Ecto neural progenitor cell (in vitro differentiated cells): Measurements from ENCODE around the gene PRDM10.
"Not testable (repeated sequence)": the region's sequence is repeated elsewhere in the genome, so short reads cannot be mapped to it uniquely, and the experiment has no call there.

Source experiments
- DNase-seq: peaks from one replicate; pipeline ENCODE4 v3.0.0-alpha.2; 2018; ENCODE audit warnings: low spot score

The PRDM10 gene

DNA sequence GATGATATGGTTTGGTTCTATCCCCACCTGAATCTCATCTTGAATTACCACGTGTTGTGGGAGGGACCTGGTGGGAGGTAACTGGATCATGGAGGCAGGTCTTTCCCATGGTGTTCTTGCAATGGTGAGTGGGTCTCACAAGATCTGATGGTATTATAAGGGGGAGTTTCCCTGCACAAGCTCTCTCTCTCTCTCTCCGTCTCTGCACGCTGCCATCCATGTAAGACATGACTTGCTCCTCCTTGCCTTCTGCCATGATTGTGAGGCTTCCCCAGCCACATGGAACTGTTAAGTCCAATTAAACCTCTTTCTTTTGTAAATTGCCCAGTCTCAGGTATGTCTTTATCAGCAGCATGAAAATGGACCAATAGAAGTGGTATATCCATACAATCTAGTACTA is 13.2 kb upstream of the PRDM10 start:
- not testable (repeated sequence) for DNase-seq

GRCh38 chr11:130008326-130008725 is 5.7 kb upstream of the PRDM10 start:
- no peak for DNase-seq

- no peak for DNase-seq
These were observed 4.3 kb upstream of the PRDM10 start for GRCh38 chr11:130006929-130007328.

DNA sequence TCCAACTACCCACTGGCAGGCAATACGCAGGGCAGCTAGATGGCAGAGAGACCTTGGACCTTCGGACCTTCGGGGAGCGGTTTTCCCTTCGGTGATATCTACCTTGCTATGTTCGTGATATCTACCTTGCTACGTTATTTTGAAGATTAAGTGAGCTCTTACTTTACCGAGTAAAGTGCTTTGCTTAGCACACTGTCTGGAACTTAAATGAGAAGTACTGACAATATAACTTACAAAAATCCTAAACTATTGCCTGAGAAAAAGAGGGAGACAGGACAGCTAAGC is 1.0 kb upstream of the PRDM10 start:
- no peak for DNase-seq

- peak; percentile 94 for DNase-seq
These were observed 446 bp upstream of the PRDM10 start for GRCh38 chr11:130002846-130003716.

DNA sequence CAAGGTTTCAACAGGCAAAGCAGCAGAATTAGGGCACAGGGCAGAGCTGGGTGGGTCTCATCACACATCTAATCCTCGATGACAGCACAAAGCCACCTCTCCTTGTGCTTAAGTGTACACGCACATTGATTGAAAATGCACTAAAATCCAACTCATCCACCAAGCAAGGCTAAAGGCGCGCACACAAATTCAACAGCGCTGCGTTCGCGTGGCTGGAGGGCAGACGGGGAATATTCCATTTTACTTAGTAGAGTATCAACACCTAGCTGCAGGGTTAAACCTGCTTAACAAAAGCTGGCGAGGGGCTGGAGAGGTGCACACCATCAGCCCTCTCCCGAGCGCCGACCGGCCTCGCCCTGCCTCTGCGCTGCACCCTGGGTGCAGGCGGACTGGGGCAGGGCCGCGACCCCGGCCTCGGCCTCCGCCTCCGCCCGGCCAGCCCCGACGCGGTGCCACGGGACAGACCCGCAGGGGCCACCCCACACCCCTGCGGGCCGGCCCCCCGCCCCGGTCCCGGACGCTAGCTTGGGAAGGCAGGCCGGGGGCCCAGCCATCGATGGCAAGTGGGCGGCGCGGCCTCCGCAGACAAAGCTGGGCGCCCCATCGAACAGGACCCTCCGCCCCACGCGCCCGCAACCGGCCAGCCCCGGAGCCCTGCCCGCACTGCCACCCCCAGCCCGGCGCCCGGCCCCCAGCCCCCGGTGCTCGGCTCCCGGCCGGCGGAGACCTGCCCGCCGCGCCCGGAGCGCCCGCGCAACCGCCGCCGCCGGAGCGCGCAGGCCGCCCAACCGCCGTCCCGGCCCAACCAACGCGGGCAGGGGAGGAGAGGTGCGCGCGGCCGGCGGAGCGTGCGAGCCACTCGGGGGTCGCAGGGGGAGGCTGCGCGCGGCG is 929 bp downstream of the PRDM10 start:
- no peak for DNase-seq

GRCh38 chr11:130000552-130001176 is 2.0 kb downstream of the PRDM10 start:
- no peak for DNase-seq

DNA sequence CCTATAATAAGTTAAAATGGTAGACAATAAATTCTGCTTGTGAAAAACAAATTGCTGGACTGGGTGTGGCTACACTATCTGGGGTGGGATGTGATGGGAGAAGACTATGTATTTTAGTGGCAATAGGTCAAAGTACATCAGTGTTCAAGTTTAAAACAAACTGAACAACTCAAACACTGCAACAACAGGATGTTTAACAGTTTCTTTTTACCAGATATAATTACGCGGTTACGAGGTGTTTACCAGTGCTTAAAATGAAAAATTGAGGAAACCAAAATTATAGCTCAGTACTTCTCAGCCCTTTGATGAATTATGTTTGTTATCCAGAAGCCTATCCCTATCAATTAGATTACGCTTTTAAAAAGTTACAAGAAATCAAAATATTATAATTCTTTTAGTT is 3.2 kb downstream of the PRDM10 start:
- no peak for DNase-seq

- DNase-seq: no peak
These were observed 3.7 kb downstream of the PRDM10 start for GRCh38 chr11:129998905-129999304.

DNA sequence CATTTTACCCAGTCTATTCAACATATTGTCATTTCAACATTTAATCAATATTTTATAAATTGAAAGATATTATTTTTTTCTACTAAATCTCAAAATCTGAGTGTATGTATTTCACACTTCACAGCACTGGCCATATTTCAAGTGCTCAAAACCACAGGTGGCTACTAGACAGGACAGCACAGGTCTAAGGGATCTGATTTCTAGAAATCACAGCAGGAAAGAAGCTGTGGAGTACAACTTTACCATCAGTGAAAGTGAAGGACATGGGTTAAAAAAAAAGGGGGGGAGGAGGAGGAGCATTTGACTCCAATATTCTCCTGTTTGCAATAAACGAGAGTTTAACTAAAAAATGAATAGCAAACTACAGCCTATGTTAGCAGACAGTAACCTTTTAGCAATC is 4.5 kb downstream of the PRDM10 start:
- DNase-seq: no peak

- no peak for DNase-seq
These were observed 5.1 kb downstream of the PRDM10 start for GRCh38 chr11:129997513-129997912.

DNA sequence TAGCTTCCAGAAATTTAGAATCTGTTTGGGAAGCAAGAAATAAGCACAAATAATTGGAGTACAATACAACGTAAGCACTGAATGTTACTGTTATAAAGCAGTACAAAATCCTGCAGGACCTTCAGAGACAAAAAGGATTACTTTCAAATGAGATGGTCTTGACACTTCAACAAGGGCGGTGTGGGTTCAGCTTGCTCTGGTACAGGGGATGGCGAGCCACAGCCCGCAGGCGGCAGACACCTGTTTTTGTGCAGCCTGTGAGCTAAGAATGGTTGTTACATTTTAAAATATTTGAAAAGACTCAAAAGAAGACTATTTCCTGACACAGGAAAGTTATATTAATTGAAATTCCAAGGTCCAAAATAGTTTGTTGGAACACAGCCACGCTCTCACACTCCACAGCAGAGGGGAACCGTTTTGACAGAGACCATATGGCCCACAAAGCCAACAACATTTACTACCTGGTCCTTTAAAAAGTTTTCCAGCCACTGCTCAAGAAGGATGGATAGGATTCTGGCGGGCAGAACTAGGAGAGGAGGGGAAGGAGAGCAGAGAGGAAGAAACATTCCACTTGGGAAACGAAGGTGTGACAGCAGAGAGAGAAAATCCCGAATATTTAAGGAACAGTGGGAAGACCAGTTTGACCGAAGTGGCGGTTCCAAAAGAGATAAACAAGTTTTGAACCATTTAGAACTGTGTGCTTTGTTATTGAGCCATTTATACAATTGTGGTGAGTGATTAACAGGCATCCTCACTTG is 6.3 kb downstream of the PRDM10 start:
- DNase-seq: no peak

- no peak for DNase-seq
These were observed 7.5 kb downstream of the PRDM10 start for GRCh38 chr11:129995163-129995562.

DNA sequence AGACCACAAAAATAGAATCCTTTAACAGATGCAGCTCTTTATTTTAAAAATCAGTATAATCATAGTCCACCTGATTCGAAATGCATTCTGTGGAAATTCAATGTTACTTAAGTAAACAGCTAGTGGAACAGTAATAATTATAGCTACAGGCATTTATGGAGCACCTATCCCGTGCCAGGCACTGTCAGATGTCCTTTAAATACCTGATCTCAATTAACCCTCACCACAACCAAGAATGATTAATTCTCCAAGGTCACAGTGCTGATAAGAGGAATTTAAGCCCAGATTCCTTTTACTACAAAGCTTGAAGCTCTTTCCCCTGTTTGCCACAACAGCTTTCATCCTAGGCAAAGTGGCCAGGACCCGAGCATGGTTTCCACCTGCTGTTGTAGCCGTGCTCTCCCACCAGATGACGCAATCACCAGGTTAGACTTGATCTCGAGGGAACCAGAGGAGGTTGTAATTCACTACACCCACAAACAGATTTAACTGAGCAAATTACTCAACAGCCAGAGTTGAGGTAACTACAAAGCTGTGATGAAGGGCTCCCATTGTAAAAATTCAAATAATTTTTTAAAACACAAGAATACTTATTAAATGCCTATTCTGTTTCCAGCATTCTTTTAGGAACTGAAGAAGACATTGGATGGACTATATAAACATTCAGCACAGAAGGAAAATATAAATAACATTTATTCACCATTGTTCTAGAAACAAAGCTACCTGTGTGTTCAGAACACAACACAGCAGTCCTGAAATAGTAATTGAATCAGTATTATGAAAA is 10.3 kb downstream of the PRDM10 start:
- DNase-seq: no peak

GRCh38 chr11:129989149-129989813 is 13.4 kb downstream of the PRDM10 start:
- DNase-seq: no peak

GRCh38 chr11:129987950-129988349 is 14.7 kb downstream of the PRDM10 start:
- no peak for DNase-seq

DNA sequence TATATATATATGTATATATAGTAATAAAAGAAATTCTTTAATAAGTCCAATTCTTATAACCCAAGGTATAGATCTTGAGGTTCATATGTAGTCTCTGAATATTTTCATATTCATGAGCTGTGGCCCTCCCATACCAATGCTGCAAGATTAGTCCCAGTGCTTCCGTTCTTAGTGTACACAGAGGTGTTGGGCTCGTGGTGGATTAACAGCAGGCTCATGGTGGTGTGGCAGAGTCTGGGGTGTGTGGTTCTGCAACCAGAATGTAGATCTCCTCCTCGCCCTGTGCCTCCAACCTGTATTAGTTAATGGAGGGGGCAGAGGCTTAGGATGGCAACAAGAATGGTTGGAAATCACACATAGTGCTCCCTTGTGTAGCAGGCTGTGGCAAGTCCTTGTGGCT is 16.8 kb downstream of the PRDM10 start:
- DNase-seq: no peak

DNA sequence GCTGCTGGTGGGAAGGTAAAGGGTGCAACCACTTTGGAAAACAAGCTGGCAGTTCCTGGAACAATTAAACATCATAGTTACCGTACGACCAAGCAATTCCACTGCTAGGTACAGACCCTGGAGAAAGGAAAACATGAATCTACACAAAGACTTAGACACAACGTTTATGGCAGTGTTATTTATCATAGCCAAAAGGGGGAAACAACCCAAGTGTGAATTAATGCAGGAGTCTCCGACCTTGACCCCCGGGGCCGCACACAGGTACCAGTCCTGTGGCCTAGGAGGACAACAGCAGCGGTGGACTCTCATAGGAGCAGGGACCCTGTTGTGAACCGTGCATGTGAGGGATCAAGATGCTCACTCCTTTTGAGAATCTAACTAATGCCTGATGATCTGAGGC is 22.5 kb downstream of the PRDM10 start:
- no peak for DNase-seq

DNA sequence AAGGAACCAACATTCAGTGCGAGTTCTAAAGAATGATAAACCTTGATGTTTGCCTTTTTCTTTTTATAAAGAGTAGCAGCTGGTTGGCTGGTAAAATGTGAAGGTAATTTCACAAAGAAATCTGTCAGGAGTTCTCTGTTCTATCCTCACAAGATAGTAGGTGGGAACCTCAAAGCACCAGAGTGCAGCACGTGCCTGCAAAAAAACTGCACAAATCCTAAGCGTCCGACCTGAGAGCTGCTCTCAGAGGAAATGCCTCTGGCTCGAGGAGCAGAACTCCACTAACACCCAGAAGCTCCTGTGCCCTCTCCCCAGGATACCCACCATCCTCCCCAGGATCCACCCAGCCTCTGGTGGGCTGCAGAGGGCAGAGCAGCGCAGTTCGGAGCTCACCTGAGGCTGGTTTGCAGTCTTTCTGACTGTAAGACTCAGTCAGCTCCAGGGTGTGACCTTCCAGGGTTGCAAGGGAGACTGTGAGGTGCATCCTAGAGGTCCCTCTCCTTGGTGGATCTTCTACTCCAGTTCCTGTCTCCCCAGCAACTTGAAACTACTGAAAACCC is 23.5 kb downstream of the PRDM10 start:
- DNase-seq: no peak

DNA sequence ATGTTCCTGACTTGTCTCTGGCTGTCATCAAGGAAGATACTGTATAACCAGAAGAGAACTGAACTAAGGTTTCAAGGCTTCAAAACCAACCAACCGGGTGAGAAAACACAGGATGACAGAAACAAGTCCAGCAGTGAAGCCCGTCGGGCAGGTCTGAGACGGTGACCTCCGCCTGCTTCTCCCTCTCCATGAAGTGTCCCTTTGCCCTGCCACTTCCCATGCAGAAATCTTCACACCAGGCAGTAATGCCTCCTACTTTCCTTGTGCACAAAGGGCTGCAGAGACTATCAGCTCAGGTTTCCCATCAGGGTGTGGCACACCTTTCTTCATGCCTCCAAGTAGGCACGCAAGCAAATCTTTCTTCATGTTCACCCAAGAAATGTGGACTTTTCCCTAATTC is 24.2 kb downstream of the PRDM10 start:
- DNase-seq: no peak
